Stomach (tissue), 9 donors: ENCODE data around the gene MEI4. TPM values are rescaled to one million over a fixed set of nuclear protein-coding genes. Genes with fewer than 3 reads are reported as not detected.

ENCODE experiments used
- DNase-seq, 2 donors: peaks; one replicate each; pipeline versions ENCODE4 v3.0.0 to v3.0.0-alpha.2; 2013 to 2019
- H3K27ac ChIP-seq, 5 donors: fragments of 200-600 bp in 4 of 5; sonication (generic) in 4 of 5; one replicate each; pipeline ENCODE4 v1.5.1; 2013 to 2019; ENCODE audit warnings: mild to moderate bottlenecking in 1 of 5, moderate library complexity in 1 of 5
- H3K27me3 ChIP-seq, 3 donors: fragments of 200-600 bp; sonication (generic); one replicate each; pipeline ENCODE4 v1.5.1; 2017 to 2019; ENCODE audit warnings: mixed run types in 1 of 3
- H3K36me3 ChIP-seq, 4 donors: fragments of 200-600 bp; sonication (generic); 1 replicate in 3 of 4; 2 replicates in 1 of 4; pipeline ENCODE4 v1.5.1; 2016 to 2019
- H3K4me1 ChIP-seq, 4 donors: fragments of 200-600 bp; sonication (generic); one replicate each; pipeline ENCODE4 v1.5.1; 2016 to 2019
- H3K4me3 ChIP-seq, 4 donors: fragments of 200-600 bp; sonication (generic) in 3 of 4; one replicate each; pipeline ENCODE4 v1.5.1; 2016 to 2019; ENCODE audit warnings: mild to moderate bottlenecking in 1 of 4
- H3K9me3 ChIP-seq, 4 donors: fragments of 200-600 bp; sonication (generic); one replicate each; pipeline ENCODE4 v1.5.1; 2016 to 2019
- CTCF ChIP-seq, 7 experiments: fragments of 450-650 bp in 4 of 7; fragments of 200-600 bp in 3 of 7; sonication (generic) in 3 of 7; IDR thresholded peaks; one replicate each; pipeline ENCODE4 v1.5.1; 2016 to 2019; ENCODE audit warnings: antibody characterized with exemption in 7 of 7, control low read depth in 2 of 7, mild to moderate bottlenecking in 1 of 7
- EP300 ChIP-seq: sonication (generic); formaldehyde crosslinking; IDR thresholded peaks from one replicate; pipeline ENCODE4 v1.6.1; 2017; ENCODE audit warnings: antibody characterized with exemption
- POLR2A ChIP-seq, 4 donors: fragments of 450-650 bp; IDR thresholded peaks; one replicate each; pipeline ENCODE4 v1.6.1; 2016; ENCODE audit warnings: antibody characterized with exemption in 4 of 4, control low read depth in 2 of 4, mild to moderate bottlenecking in 1 of 4, moderate library complexity in 1 of 4
- POLR2AphosphoS5 ChIP-seq, 3 donors: sonication (generic); formaldehyde crosslinking; IDR thresholded peaks; one replicate each; pipeline ENCODE4 v1.6.1; 2016; ENCODE audit warnings: antibody characterized with exemption in 3 of 3
- WGBS, 5 donors: extraction: QIAGEN DNeasy Blood & Tissue Kit in 3 of 5; methylation state at CpG; one replicate each; pipeline versions ENCODE4 v1.1.5 to v1.1.7; 2013 to 2018; 5-methylcytosine and 5-hydroxymethylcytosine counted together
- intact Hi-C: fragments of 100-400 bp; cut with DNase I; formaldehyde crosslinking; loops from one replicate; pipeline ENCODE4 v1.15.1; 2023; ENCODE audit warnings: low total_unique reads
- polyA plus RNA-seq, 3 donors: library from polyadenylated mRNA; stranded (reverse); fragments of 200-250 nt; gene quantifications; one replicate each; pipeline ENCODE4 v1.2.3, GENCODE V29; 2013
- total RNA-seq, 5 donors: library from RNA; depleted of rRNA; stranded (reverse); fragments of >200 nt; gene quantifications; one replicate each; pipeline versions ENCODE4 v1.1.0 to v1.2.3, GENCODE V29; 2014 to 2016
- donor health status: healthy with polysubstance abuse.
- donor health status: Bipolar disorder and iron deficiency.
- donor health status: healthy.

Gene MEI4
- total and polyA plus RNA-seq, 8 donors = 0.73 TPM; not detected in 7

DNA sequence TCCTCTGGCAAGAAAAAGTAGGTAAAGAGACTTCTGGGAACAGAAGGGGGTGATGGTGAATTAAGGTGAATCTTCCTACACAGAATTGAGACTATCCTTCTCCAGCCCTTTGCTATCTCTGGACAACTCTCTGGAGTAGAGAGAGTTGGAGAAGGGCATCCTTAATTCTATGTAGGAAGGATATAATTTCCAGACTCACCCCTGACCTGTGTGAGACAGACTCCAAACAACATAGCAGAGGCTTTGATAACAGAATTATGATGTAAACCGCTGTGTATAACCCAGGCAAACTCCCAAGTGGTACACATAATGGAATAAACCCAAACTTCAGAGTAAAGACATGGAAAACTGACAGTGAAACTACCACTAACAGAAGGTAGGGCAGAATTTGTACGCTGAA lies 186.5 kb downstream of the MEI4 start:
- no peak for DNase-seq
- intact Hi-C loops = no loop called here
- no peaks in the 10 kb centered on the region for H3K27me3 ChIP-seq
- H3K9me3 ChIP-seq = no peaks in the 10 kb centered on the region
- H3K4me3 ChIP-seq = no peak overlapping the region
- TF ChIP-seq EP300 (no peak), POLR2A (IDR thresholded peaks at IDR 0.05) (no peak), CTCF (IDR thresholded peaks at IDR 0.05) (no peak), POLR2AphosphoS5 (IDR thresholded peaks at IDR 0.05) (no peak)
- H3K27ac ChIP-seq = no peak overlapping the region
- H3K4me1 ChIP-seq = peaks cover 0 to 13% (median 3%) of the 10 kb centered on the region in 4 donors
- WGBS, 5 donors = 45 to 83% (median 62%) methylated on average over 2 of the region's 2 CpGs
- H3K36me3 ChIP-seq = no peaks in the 10 kb centered on the region

- H3K36me3 ChIP-seq = no peaks in the 10 kb centered on the region
- H3K9me3 ChIP-seq = no peaks in the 10 kb centered on the region
- no peak for TF ChIP-seq EP300
- TF ChIP-seq POLR2AphosphoS5 (IDR thresholded peaks at IDR 0.05) = no peak
- no peak for TF ChIP-seq POLR2A (IDR thresholded peaks at IDR 0.05)
- TF ChIP-seq CTCF (IDR thresholded peaks at IDR 0.05) = no peak
- 67 to 78% (median 72%) methylated on average over 3 of the region's 3 CpGs for WGBS, 5 donors
- H3K4me1 ChIP-seq = no peaks in the 10 kb centered on the region
- no peak overlapping the region for H3K27ac ChIP-seq
- intact Hi-C loops = no loop called here
- DNase-seq = no peak
- no peak overlapping the region for H3K4me3 ChIP-seq
- H3K27me3 ChIP-seq = no peaks in the 10 kb centered on the region
Measured at GRCh38 chr6:77844822-77845221, 192.0 kb downstream of the MEI4 start.

GRCh38 chr6:77853401-77853800 lies 200.6 kb downstream of the MEI4 start:
- no peak for TF ChIP-seq CTCF (IDR thresholded peaks at IDR 0.05)
- no peak for TF ChIP-seq POLR2AphosphoS5 (IDR thresholded peaks at IDR 0.05)
- TF ChIP-seq POLR2A (IDR thresholded peaks at IDR 0.05) = no peak
- no peak for TF ChIP-seq EP300
- H3K9me3 ChIP-seq = no peaks in the 10 kb centered on the region
- DNase-seq = no peak
- no peaks in the 10 kb centered on the region for H3K36me3 ChIP-seq
- no peaks in the 10 kb centered on the region for H3K27me3 ChIP-seq
- no peak overlapping the region for H3K4me3 ChIP-seq
- intact Hi-C loops = no loop called here
- H3K27ac ChIP-seq = no peak overlapping the region
- H3K4me1 ChIP-seq = no peaks in the 10 kb centered on the region

- intact Hi-C loops = no loop called here
- H3K9me3 ChIP-seq = no peaks in the 10 kb centered on the region
- H3K27ac ChIP-seq = no peak overlapping the region
- H3K4me1 ChIP-seq = no peaks in the 10 kb centered on the region
- whole genome bisulfite sequencing, 5 donors = 61 to 74% (median 64%) methylated on average over 5 of the region's 5 CpGs
- no peak overlapping the region for H3K4me3 ChIP-seq
- DNase-seq = no peak
- no peak for TF ChIP-seq EP300
- TF ChIP-seq POLR2AphosphoS5 (IDR thresholded peaks at IDR 0.05) = no peak
- TF ChIP-seq POLR2A (IDR thresholded peaks at IDR 0.05) = no peak
- no peak for TF ChIP-seq CTCF (IDR thresholded peaks at IDR 0.05)
- no peaks in the 10 kb centered on the region for H3K36me3 ChIP-seq
- H3K27me3 ChIP-seq = no peaks in the 10 kb centered on the region
Measured at GRCh38 chr6:77856391-77856790, 203.6 kb downstream of the MEI4 start.

DNA sequence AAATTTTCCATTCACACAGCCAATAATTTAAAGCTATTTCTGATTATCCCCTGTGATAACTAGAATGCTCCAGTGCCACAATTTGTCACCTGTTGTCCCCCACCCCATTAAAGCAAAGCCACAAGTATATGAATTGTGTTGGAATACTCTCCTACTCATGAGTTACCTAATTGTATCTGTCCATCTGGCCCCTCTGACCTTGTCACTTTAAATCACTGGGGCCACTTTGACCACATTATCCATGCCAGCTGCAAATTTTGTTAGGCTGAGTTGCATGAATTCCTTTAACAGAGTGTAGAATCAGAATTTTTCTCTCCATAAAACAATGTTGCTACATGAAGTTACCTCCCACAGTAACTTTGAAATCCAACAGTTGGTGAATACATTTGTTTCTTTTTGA lies 204.6 kb downstream of the MEI4 start:
- intact Hi-C loops = no loop called here
- no peaks in the 10 kb centered on the region for H3K9me3 ChIP-seq
- no peaks in the 10 kb centered on the region for H3K36me3 ChIP-seq
- H3K27me3 ChIP-seq = no peaks in the 10 kb centered on the region
- TF ChIP-seq POLR2A (IDR thresholded peaks at IDR 0.05) = no peak
- H3K4me1 ChIP-seq = no peaks in the 10 kb centered on the region
- H3K4me3 ChIP-seq = no peak overlapping the region
- H3K27ac ChIP-seq = no peak overlapping the region
- DNase-seq = no peak
